ENCODE results near the gene TANK.

Gene TANK

DNA sequence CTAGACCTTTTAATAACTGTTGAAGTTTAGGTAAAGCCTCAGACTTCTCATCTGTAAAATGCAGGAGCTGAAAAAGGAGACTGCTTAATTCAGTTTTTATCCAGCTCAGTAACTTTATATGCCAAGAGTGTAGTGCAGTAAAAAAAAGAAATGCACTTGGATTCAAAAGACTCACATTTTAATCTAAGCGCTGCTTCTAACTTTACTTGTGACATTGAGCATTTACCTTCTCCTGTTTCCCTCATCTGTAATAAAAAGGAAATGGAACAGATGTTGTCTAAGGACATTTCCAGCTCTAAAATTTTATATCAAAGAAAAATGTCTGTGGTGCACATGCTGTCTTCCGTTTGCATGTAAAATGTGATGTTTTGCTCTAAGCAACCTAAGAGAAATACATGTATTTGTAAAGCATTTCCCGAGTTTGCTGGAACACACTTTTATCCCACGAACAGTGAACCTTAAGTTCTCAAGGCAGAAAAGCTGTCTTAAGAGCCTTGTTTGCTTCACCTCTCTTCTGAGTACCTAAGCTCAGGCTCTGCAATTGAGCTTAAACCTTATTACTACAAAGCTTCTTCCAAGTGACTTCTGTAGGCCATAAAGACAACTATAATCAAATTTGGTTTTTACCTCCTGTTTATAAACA lies 24.2 kb upstream of the TANK start:
- Histone ChIP-seq H3K27me3 (ENCODE audit: insufficient read depth, low read length, poor library complexity) (no peaks in the 10 kb centered on the region), H3K79me2 (ENCODE audit: insufficient read depth, low read length) (no peaks in the 10 kb centered on the region), H3K9ac (ENCODE audit: low read depth, low read length) (no peak overlapping the region), H3K4me3 (ENCODE audit: low read depth in 1 of 2, low read length in 2 of 2) (no peak overlapping the region), H3K36me3 (ENCODE audit: insufficient read depth, low read length) (no peaks in the 10 kb centered on the region), H2AFZ (ENCODE audit: low read depth, low read length) (peak overlapping the region; percentile 62; the same call in 1 of the 2 replicates), H3K4me2 (ENCODE audit: insufficient read depth, low read length) (no peak overlapping the region), H3K27ac (ENCODE audit: low read length) (no peak overlapping the region; the same call in 1 of the 2 replicates), H4K20me1 (ENCODE audit: insufficient read depth, low read length) (no peaks in the 10 kb centered on the region), H3K9me3 (ENCODE audit: insufficient read depth, low read length, severe bottlenecking) (no peaks in the 10 kb centered on the region), H3K4me1 (ENCODE audit: insufficient read depth, low read length) (no peaks in the 10 kb centered on the region; the same call in 1 of the 2 replicates)
- DNase-seq (no peak), ATAC-seq (ENCODE audit: insufficient read depth, low read depth) (no peak)
- TF ChIP-seq CTCF (IDR thresholded peaks at IDR 0.05; ENCODE audit: borderline replicate concordance, extremely low read depth, low read length, poor library complexity, severe bottlenecking) (no peak), EZH2 (IDR thresholded peaks at IDR 0.05; ENCODE audit: borderline replicate concordance, low read depth, low read length, severe bottlenecking) (no peak)

DNA sequence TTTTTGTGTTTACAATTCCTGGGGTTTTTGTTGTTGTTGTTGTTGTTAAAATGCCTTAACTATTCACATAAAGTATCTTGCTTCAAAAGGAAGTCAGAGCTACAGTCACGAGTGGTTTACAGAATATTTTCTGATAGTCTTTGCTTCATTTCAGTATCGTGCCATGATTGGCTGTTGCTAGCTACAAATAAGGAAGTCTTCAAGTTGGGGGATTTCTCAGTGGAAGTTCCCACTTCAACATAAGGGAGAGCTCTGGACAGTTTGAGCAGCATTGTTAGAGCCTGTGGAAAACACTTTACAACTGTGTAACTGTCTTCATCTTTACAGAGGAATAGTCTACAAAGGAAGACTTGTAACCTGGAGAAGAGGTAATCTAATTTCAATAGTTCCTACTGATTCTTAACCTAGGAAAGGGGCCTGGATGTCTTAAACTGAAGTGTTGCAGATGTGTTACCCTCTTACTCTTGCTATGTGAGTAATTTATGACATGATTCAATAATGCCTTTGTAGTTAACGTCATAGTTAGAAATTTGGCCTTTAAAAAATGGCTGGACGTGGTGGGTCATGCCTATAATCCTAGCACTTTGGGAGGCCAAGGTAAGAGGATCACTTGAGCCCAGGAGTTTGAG lies 23.4 kb upstream of the TANK start:
- Histone ChIP-seq H3K4me2 (ENCODE audit: insufficient read depth, low read length) (no peak overlapping the region), H3K4me3 (ENCODE audit: low read depth in 1 of 2, low read length in 2 of 2) (no peak overlapping the region)

GRCh38 chr2:161138429-161138828 lies 21.8 kb upstream of the TANK start:
- Histone ChIP-seq H3K79me2 (ENCODE audit: insufficient read depth, low read length) (no peaks in the 10 kb centered on the region), H3K4me3 (ENCODE audit: low read depth in 1 of 2, low read length in 2 of 2) (no peak overlapping the region), H3K4me2 (ENCODE audit: insufficient read depth, low read length) (no peak overlapping the region), H3K9me3 (ENCODE audit: insufficient read depth, low read length, severe bottlenecking) (no peaks in the 10 kb centered on the region), H3K4me1 (ENCODE audit: insufficient read depth, low read length) (no peaks in the 10 kb centered on the region; the same call in 1 of the 2 replicates), H3K9ac (ENCODE audit: low read depth, low read length) (no peak overlapping the region), H2AFZ (ENCODE audit: low read depth, low read length) (0 out of 2 replicates have a peak overlapping the region, but pooled peaks have one; percentile 51), H4K20me1 (ENCODE audit: insufficient read depth, low read length) (no peaks in the 10 kb centered on the region), H3K27me3 (ENCODE audit: insufficient read depth, low read length, poor library complexity) (no peaks in the 10 kb centered on the region), H3K27ac (ENCODE audit: low read length) (no peak overlapping the region), H3K36me3 (ENCODE audit: insufficient read depth, low read length) (no peaks in the 10 kb centered on the region)
- ATAC-seq (ENCODE audit: insufficient read depth, low read depth) = no peak
- DNase-seq = no peak
- TF ChIP-seq CTCF (IDR thresholded peaks at IDR 0.05; ENCODE audit: borderline replicate concordance, extremely low read depth, low read length, poor library complexity, severe bottlenecking) (no peak), EZH2 (IDR thresholded peaks at IDR 0.05; ENCODE audit: borderline replicate concordance, low read depth, low read length, severe bottlenecking) (no peak)

More for the DNA sequence above, 23.4 kb upstream of the TANK start:
- H3K4me1 ChIP-seq (ENCODE audit: insufficient read depth, low read length) = no peaks in the 10 kb centered on the region; the same call in 1 of the 2 replicates
- no peaks in the 10 kb centered on the region for H3K36me3 ChIP-seq (ENCODE audit: insufficient read depth, low read length)
- H3K27me3 ChIP-seq (ENCODE audit: insufficient read depth, low read length, poor library complexity) = no peaks in the 10 kb centered on the region
- H3K27ac ChIP-seq (ENCODE audit: low read length) = no peak overlapping the region
- no peaks in the 10 kb centered on the region for H3K9me3 ChIP-seq (ENCODE audit: insufficient read depth, low read length, severe bottlenecking)
- no peak for DNase-seq
- TF ChIP-seq CTCF (IDR thresholded peaks at IDR 0.05; ENCODE audit: borderline replicate concordance, extremely low read depth, low read length, poor library complexity, severe bottlenecking) (no peak), EZH2 (IDR thresholded peaks at IDR 0.05; ENCODE audit: borderline replicate concordance, low read depth, low read length, severe bottlenecking) (no peak)
- H3K79me2 ChIP-seq (ENCODE audit: insufficient read depth, low read length) = no peaks in the 10 kb centered on the region
- ATAC-seq (ENCODE audit: insufficient read depth, low read depth) = peak; percentile 31; the same call in 1 of the 3 replicates
- H3K9ac ChIP-seq (ENCODE audit: low read depth, low read length) = no peak overlapping the region
- H2AFZ ChIP-seq (ENCODE audit: low read depth, low read length) = peak overlapping the region; percentile 62; the same call in 1 of the 2 replicates
- H4K20me1 ChIP-seq (ENCODE audit: insufficient read depth, low read length) = no peaks in the 10 kb centered on the region
